ENCODE results near the gene AHCTF1. TPM values are rescaled to one million over a fixed set of nuclear protein-coding genes. Genes with fewer than 3 reads are reported as not detected.
"Not testable (repeated sequence)": the region's sequence is repeated elsewhere in the genome, so short reads cannot be mapped to it uniquely, and the experiment has no call there.

Gene AHCTF1
- total RNA-seq, 1 donor: 32.6 TPM

DNA sequence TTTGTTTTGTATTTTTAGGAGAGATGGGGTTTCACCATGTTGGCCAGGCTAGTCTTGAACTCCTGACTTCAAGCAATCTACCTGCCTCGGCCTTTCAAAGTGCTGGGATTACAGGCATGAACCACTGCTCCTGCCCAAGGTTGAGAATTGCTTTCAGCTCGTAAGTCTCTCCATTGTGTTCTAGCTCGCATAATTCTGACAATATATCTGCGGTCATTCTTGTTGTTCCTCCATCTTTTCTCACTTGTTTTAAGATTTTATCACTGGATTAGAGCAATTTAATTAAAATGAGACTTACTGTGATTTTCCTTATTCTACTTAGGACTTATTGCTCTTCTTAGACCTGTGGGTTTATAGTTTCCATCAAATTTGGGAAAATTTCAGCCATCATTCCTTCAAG is 102.9 kb downstream of the AHCTF1 start:
- H3K36me3 ChIP-seq (ENCODE audit: insufficient read depth, low read length): no peaks in the 10 kb centered on the region
- TF ChIP-seq, protein P1, sequence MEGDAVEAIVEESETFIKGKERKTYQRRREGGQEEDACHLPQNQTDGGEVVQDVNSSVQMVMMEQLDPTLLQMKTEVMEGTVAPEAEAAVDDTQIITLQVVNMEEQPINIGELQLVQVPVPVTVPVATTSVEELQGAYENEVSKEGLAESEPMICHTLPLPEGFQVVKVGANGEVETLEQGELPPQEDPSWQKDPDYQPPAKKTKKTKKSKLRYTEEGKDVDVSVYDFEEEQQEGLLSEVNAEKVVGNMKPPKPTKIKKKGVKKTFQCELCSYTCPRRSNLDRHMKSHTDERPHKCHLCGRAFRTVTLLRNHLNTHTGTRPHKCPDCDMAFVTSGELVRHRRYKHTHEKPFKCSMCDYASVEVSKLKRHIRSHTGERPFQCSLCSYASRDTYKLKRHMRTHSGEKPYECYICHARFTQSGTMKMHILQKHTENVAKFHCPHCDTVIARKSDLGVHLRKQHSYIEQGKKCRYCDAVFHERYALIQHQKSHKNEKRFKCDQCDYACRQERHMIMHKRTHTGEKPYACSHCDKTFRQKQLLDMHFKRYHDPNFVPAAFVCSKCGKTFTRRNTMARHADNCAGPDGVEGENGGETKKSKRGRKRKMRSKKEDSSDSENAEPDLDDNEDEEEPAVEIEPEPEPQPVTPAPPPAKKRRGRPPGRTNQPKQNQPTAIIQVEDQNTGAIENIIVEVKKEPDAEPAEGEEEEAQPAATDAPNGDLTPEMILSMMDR (IDR thresholded peaks at IDR 0.05; ENCODE audit: extremely low read depth, low read depth, low read length): no peak
- H3K79me2 ChIP-seq (ENCODE audit: insufficient read depth, low read length): no peaks in the 10 kb centered on the region
- no peak overlapping the region for H2AFZ ChIP-seq (ENCODE audit: low read length)
- no peak overlapping the region for H3K4me2 ChIP-seq (ENCODE audit: insufficient read depth, low read length)
- H4K20me1 ChIP-seq (ENCODE audit: insufficient read depth, low read length): no peaks in the 10 kb centered on the region
- no peaks in the 10 kb centered on the region for H3K27me3 ChIP-seq (ENCODE audit: insufficient read depth, low read length)
- no peaks in the 10 kb centered on the region for H3K4me1 ChIP-seq (ENCODE audit: insufficient read depth, low read length)
- peak; percentile 49 for DNase-seq (ENCODE audit: insufficient read length, low spot score, missing footprints)
- H3K4me3 ChIP-seq (ENCODE audit: insufficient read depth, low read length): no peak overlapping the region
- H3K9me3 ChIP-seq (ENCODE audit: low read depth, low read length): peaks cover 6% of the 10 kb centered on the region
- H3K27ac ChIP-seq (ENCODE audit: low read depth, low read length): no peak overlapping the region

DNA sequence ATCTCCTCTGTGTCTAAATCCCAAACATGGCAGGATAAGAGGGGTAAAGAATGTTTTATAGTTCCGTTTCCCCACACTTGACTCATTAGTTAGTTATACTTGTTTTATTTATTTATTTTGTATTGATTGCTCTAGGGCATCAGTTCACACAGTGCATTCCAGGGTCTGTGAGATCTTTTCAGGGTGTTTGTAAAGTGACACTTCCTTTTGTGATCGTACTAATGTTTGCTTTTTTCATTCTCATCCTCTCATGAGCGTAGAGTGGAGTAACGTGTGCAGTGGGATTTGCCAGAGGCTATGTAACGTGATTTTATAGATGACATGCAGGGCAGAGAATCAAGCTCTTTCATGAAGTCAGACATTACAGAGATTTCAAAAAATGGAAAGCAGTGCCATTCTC is 104.4 kb downstream of the AHCTF1 start:
- TF ChIP-seq, protein P1 (IDR thresholded peaks at IDR 0.05; ENCODE audit: extremely low read depth, low read depth, low read length): no peak
- H3K4me1 ChIP-seq (ENCODE audit: insufficient read depth, low read length): no peaks in the 10 kb centered on the region
- H3K36me3 ChIP-seq (ENCODE audit: insufficient read depth, low read length): no peaks in the 10 kb centered on the region
- H3K9me3 ChIP-seq (ENCODE audit: low read depth, low read length): peaks cover 6% of the 10 kb centered on the region
- DNase-seq (ENCODE audit: insufficient read length, low spot score, missing footprints): no peak
- H3K27ac ChIP-seq (ENCODE audit: low read depth, low read length): no peak overlapping the region
- H2AFZ ChIP-seq (ENCODE audit: low read length): no peak overlapping the region
- no peak overlapping the region for H3K4me3 ChIP-seq (ENCODE audit: insufficient read depth, low read length)
- no peaks in the 10 kb centered on the region for H3K79me2 ChIP-seq (ENCODE audit: insufficient read depth, low read length)
- no peaks in the 10 kb centered on the region for H3K27me3 ChIP-seq (ENCODE audit: insufficient read depth, low read length)
- H4K20me1 ChIP-seq (ENCODE audit: insufficient read depth, low read length): no peaks in the 10 kb centered on the region
- H3K4me2 ChIP-seq (ENCODE audit: insufficient read depth, low read length): no peak overlapping the region

DNA sequence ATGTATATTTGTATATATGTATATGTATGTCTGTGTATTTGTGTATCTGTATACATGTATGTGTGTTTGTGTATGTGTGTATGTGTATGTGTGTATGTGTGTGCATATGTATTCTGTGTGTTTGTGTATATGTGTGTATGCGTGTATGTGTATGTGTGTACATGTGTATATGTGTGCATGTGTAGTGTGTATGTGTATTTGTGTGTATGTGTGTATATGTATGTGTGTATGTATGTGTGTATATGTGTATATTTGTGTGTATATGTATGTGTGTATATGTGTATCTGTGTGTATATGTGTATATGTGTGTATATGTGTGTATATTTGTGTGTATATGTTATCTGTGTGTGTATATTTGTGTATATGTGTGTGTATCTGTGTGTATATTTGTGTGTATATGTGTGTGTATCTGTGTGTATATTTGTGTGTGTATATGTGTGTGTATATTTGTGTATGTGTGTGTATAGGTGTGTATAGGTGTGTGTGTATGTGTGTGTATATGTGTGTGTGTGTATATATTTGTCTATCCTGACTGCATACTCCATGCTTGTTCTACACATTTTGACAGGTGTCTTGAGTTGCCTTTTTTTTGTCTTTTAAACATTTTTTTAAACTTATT is 106.1 kb downstream of the AHCTF1 start:
- Histone ChIP-seq H2AFZ (ENCODE audit: low read length) (no peak overlapping the region), H3K36me3 (ENCODE audit: insufficient read depth, low read length) (no peaks in the 10 kb centered on the region), H3K9me3 (ENCODE audit: low read depth, low read length) (peaks cover 6% of the 10 kb centered on the region), H3K4me1 (ENCODE audit: insufficient read depth, low read length) (no peaks in the 10 kb centered on the region), H4K20me1 (ENCODE audit: insufficient read depth, low read length) (no peaks in the 10 kb centered on the region), H3K27ac (ENCODE audit: low read depth, low read length) (no peak overlapping the region), H3K79me2 (ENCODE audit: insufficient read depth, low read length) (no peaks in the 10 kb centered on the region), H3K27me3 (ENCODE audit: insufficient read depth, low read length) (no peaks in the 10 kb centered on the region), H3K4me3 (ENCODE audit: insufficient read depth, low read length) (no peak overlapping the region), H3K4me2 (ENCODE audit: insufficient read depth, low read length) (no peak overlapping the region)
- DNase-seq (ENCODE audit: insufficient read length, low spot score, missing footprints): no peak
- TF ChIP-seq, protein P1 (IDR thresholded peaks at IDR 0.05; ENCODE audit: extremely low read depth, low read depth, low read length): no peak

DNA sequence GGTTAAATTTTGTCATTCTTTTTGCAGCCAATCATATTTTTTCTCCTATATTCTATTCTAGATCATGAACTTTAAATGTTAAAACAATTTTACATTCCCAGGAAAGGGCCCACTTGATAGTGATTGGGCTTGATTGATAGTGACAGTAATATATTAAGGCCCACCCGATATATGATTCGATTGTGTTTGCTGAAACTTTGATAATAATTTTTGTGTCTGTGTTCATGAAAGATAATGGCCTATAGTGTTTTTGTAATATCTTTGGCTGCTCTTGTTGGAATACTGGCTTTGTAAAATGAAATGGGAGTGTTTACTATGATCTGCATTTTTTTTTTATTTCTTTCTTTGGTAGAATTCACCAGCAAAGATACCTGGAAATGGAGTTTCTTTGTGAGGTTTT is 107.2 kb downstream of the AHCTF1 start:
- H3K4me3 ChIP-seq (ENCODE audit: insufficient read depth, low read length): no peak overlapping the region
- no peak overlapping the region for H3K4me2 ChIP-seq (ENCODE audit: insufficient read depth, low read length)
- H4K20me1 ChIP-seq (ENCODE audit: insufficient read depth, low read length): no peaks in the 10 kb centered on the region
- TF ChIP-seq, protein P1 (IDR thresholded peaks at IDR 0.05; ENCODE audit: extremely low read depth, low read depth, low read length): no peak
- H3K27me3 ChIP-seq (ENCODE audit: insufficient read depth, low read length): no peaks in the 10 kb centered on the region
- no peaks in the 10 kb centered on the region for H3K36me3 ChIP-seq (ENCODE audit: insufficient read depth, low read length)
- H3K4me1 ChIP-seq (ENCODE audit: insufficient read depth, low read length): no peaks in the 10 kb centered on the region
- H3K9me3 ChIP-seq (ENCODE audit: low read depth, low read length): peaks cover 6% of the 10 kb centered on the region
- H3K79me2 ChIP-seq (ENCODE audit: insufficient read depth, low read length): no peaks in the 10 kb centered on the region
- H3K27ac ChIP-seq (ENCODE audit: low read depth, low read length): no peak overlapping the region
- DNase-seq (ENCODE audit: insufficient read length, low spot score, missing footprints): no peak
- no peak overlapping the region for H2AFZ ChIP-seq (ENCODE audit: low read length)

DNA sequence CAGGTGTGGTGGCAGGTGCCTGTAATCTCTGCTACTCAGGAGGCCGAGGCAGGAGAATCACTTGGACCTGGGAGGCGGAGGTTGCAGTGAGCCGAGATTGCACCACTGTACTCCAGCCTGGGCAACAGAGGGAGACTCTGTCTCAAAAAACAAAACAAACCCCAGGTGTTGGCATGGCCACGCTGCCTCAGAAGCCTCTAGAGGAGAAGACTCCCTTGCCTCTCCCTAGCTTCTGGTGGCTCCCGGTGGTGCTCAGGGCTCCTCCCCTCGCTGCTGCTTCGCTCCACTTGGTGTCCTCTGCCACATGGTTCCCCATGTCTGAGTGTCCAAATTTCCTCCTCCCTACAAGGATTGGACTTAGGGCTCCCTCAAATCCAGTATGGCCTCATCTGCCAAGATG is 109.6 kb downstream of the AHCTF1 start:
- H3K9me3 ChIP-seq (ENCODE audit: low read depth, low read length); H3K4me1 ChIP-seq (ENCODE audit: insufficient read depth, low read length); H3K27ac ChIP-seq (ENCODE audit: low read depth, low read length); H3K27me3 ChIP-seq (ENCODE audit: insufficient read depth, low read length); H3K79me2 ChIP-seq (ENCODE audit: insufficient read depth, low read length); H4K20me1 ChIP-seq (ENCODE audit: insufficient read depth, low read length); H2AFZ ChIP-seq (ENCODE audit: low read length); H3K36me3 ChIP-seq (ENCODE audit: insufficient read depth, low read length); H3K4me3 ChIP-seq (ENCODE audit: insufficient read depth, low read length); DNase-seq (ENCODE audit: insufficient read length, low spot score, missing footprints); H3K4me2 ChIP-seq (ENCODE audit: insufficient read depth, low read length): not testable (repeated sequence)

Data from osteoblast (primary cell).